ENCODE data around the gene IL1F10.

Gene IL1F10

GRCh38 chr2:113111121-113111520 lies 43.4 kb downstream of the IL1F10 start:
- in situ Hi-C loops (cut with MboI; ENCODE audit: low sequenced_read_pairs), result no loop called here

GRCh38 chr2:113111823-113112287 lies 44.1 kb downstream of the IL1F10 start:
- in situ Hi-C loops (cut with MboI; ENCODE audit: low sequenced_read_pairs), result no loop called here

GRCh38 chr2:113112441-113112840 lies 44.7 kb downstream of the IL1F10 start:
- in situ Hi-C loops (cut with MboI; ENCODE audit: low sequenced_read_pairs), result no loop called here

- in situ Hi-C loops (cut with MboI; ENCODE audit: low sequenced_read_pairs), result no loop called here
These were observed 45.1 kb downstream of the IL1F10 start for GRCh38 chr2:113112871-113113270.

- in situ Hi-C loops (cut with MboI; ENCODE audit: low sequenced_read_pairs), result no loop called here
These were observed 46.0 kb downstream of the IL1F10 start for GRCh38 chr2:113113807-113114206.

GRCh38 chr2:113114224-113114945 lies 46.6 kb downstream of the IL1F10 start:
- in situ Hi-C loops (cut with MboI; ENCODE audit: low sequenced_read_pairs), result no loop called here

GRCh38 chr2:113114996-113115395 lies 47.2 kb downstream of the IL1F10 start:
- in situ Hi-C loops (cut with MboI; ENCODE audit: low sequenced_read_pairs), result no loop called here

GRCh38 chr2:113116100-113116958 lies 48.6 kb downstream of the IL1F10 start:
- in situ Hi-C loops (cut with MboI; ENCODE audit: low sequenced_read_pairs), result no loop called here

- in situ Hi-C loops (cut with MboI; ENCODE audit: low sequenced_read_pairs), result no loop called here
These were observed 49.9 kb downstream of the IL1F10 start for GRCh38 chr2:113117541-113118262.

- in situ Hi-C loops (cut with MboI; ENCODE audit: low sequenced_read_pairs), result no loop called here
These were observed 50.5 kb downstream of the IL1F10 start for GRCh38 chr2:113118263-113118657.

GRCh38 chr2:113119111-113119510 lies 51.3 kb downstream of the IL1F10 start:
- in situ Hi-C loops (cut with MboI; ENCODE audit: low sequenced_read_pairs), result no loop called here

- in situ Hi-C loops (cut with MboI; ENCODE audit: low sequenced_read_pairs), result no loop called here
These were observed 53.1 kb downstream of the IL1F10 start for GRCh38 chr2:113120861-113121260.

- in situ Hi-C loops (cut with MboI; ENCODE audit: low sequenced_read_pairs), result no loop called here
These were observed 54.6 kb downstream of the IL1F10 start for GRCh38 chr2:113122364-113122763.

GRCh38 chr2:113123726-113124125 lies 56.0 kb downstream of the IL1F10 start:
- in situ Hi-C loops (cut with MboI; ENCODE audit: low sequenced_read_pairs), result no loop called here

GRCh38 chr2:113124181-113124961 lies 56.6 kb downstream of the IL1F10 start:
- in situ Hi-C loops (cut with MboI; ENCODE audit: low sequenced_read_pairs), result no loop called here

All from HL-60/S4 (cell line).